ENCODE data around the gene KISS1. TPM values are rescaled to one million over a fixed set of nuclear protein-coding genes. Genes with fewer than 3 reads are reported as not detected.

The KISS1 gene
- polyA plus RNA-seq, 1 donor from 2014 or later: not detected

GRCh38 chr1:204204944-204205343 lies 8.7 kb upstream of the KISS1 start:
- H3K27ac ChIP-seq (ENCODE audit: low read length): no peak overlapping the region
- peaks cover 5% of the 10 kb centered on the region for H3K27me3 ChIP-seq (ENCODE audit: insufficient read depth, low read depth, low read length)
- no peak for TF ChIP-seq SMC3 (conservative IDR thresholded peaks at IDR 0.05; ENCODE audit: poor library complexity)
- no peak for TF ChIP-seq POLR2AphosphoS5 (IDR thresholded peaks at IDR 0.05)
- no peak for TF ChIP-seq REST (IDR thresholded peaks at IDR 0.05; ENCODE audit: borderline replicate concordance)
- no peak for TF ChIP-seq TAF1 (IDR thresholded peaks at IDR 0.05; ENCODE audit: low read depth)
- TF ChIP-seq EZH2 (IDR thresholded peaks at IDR 0.05; ENCODE audit: borderline replicate concordance, insufficient read depth, low read length, poor library complexity, severe bottlenecking): no peak
- no peak for TF ChIP-seq RAD21 (conservative IDR thresholded peaks at IDR 0.05)
- no peak for TF ChIP-seq CTCF (IDR thresholded peaks at IDR 0.05; ENCODE audit: poor library complexity, severe bottlenecking)
- no peak for TF ChIP-seq EP300 (conservative IDR thresholded peaks at IDR 0.05; ENCODE audit: poor library complexity, severe bottlenecking)
- TF ChIP-seq MXI1 (conservative IDR thresholded peaks at IDR 0.05; ENCODE audit: poor library complexity, severe bottlenecking): no peak
- H3K4me3 ChIP-seq (ENCODE audit: low read length): no peak overlapping the region
- H3K36me3 ChIP-seq (ENCODE audit: insufficient read depth, low read length): no peaks in the 10 kb centered on the region
- no peaks in the 10 kb centered on the region for H4K20me1 ChIP-seq (ENCODE audit: insufficient read depth)
- no peaks in the 10 kb centered on the region for H3F3A ChIP-seq (ENCODE audit: insufficient read depth, low read length, poor library complexity, severe bottlenecking)
- no peak overlapping the region for H3K4me2 ChIP-seq (ENCODE audit: low read length)
- no peaks in the 10 kb centered on the region for H3K9me2 ChIP-seq (ENCODE audit: insufficient read depth, low read length)
- H2AFZ ChIP-seq (ENCODE audit: low read depth, low read length): no peak overlapping the region
- H3K9ac ChIP-seq (ENCODE audit: low read length): no peak overlapping the region
- no peaks in the 10 kb centered on the region for H3K79me2 ChIP-seq (replicated peaks; ENCODE audit: insufficient read depth, low read length)
- H3K9me3 ChIP-seq (ENCODE audit: low read length): no peaks in the 10 kb centered on the region

- H3K9ac ChIP-seq (ENCODE audit: low read length): no peak overlapping the region
- no peak overlapping the region for H3K4me2 ChIP-seq (ENCODE audit: low read length)
- no peak overlapping the region for H3K4me3 ChIP-seq (ENCODE audit: low read length)
- no peaks in the 10 kb centered on the region for H3F3A ChIP-seq (ENCODE audit: insufficient read depth, low read length, poor library complexity, severe bottlenecking)
- no peaks in the 10 kb centered on the region for H3K36me3 ChIP-seq (ENCODE audit: insufficient read depth, low read length)
- H3K9me3 ChIP-seq (ENCODE audit: low read length): no peaks in the 10 kb centered on the region
- TF ChIP-seq MXI1 (conservative IDR thresholded peaks at IDR 0.05; ENCODE audit: poor library complexity, severe bottlenecking) (no peak), RAD21 (conservative IDR thresholded peaks at IDR 0.05) (no peak), SMC3 (conservative IDR thresholded peaks at IDR 0.05; ENCODE audit: poor library complexity) (no peak), REST (IDR thresholded peaks at IDR 0.05; ENCODE audit: borderline replicate concordance) (no peak), TAF1 (IDR thresholded peaks at IDR 0.05; ENCODE audit: low read depth) (no peak), POLR2AphosphoS5 (IDR thresholded peaks at IDR 0.05) (no peak), EP300 (conservative IDR thresholded peaks at IDR 0.05; ENCODE audit: poor library complexity, severe bottlenecking) (no peak)
- no peaks in the 10 kb centered on the region for H3K9me2 ChIP-seq (ENCODE audit: insufficient read depth, low read length)
- H4K20me1 ChIP-seq (ENCODE audit: insufficient read depth): no peaks in the 10 kb centered on the region
- no peak overlapping the region for H3K27ac ChIP-seq (ENCODE audit: low read length)
- H3K79me2 ChIP-seq (replicated peaks; ENCODE audit: insufficient read depth, low read length): no peaks in the 10 kb centered on the region
- H3K27me3 ChIP-seq (ENCODE audit: insufficient read depth, low read depth, low read length): peaks cover 5% of the 10 kb centered on the region
- H2AFZ ChIP-seq (ENCODE audit: low read depth, low read length): no peak overlapping the region
Observed at GRCh38 chr1:204203206-204203767, 7.0 kb upstream of the KISS1 start.

All from neural cell (in vitro differentiated cells).